GM12892 (cell line): Measurements from ENCODE around the gene DDN.

Experiments used
- POLR2A ChIP-seq: IDR thresholded peaks from 2 replicates; pipeline ENCODE4 v1.6.1; 2011; ENCODE audit warnings: low read depth, low read length, control low read depth
- POLR2AphosphoS5 ChIP-seq: IDR thresholded peaks from 2 replicates; pipeline ENCODE4 v1.6.1; 2011; ENCODE audit warnings: low read depth, low read length, control low read depth

GRCh38 chr12:48980389-48980952, 18.7 kb downstream of the DDN start:
- TF ChIP-seq POLR2A, result no peak
- TF ChIP-seq POLR2AphosphoS5, result no peak
